OCI-LY7 (cell line): ENCODE data around the gene DTX4. TPM values are rescaled to one million over a fixed set of nuclear protein-coding genes. Genes with fewer than 3 reads are reported as not detected.

Source experiments
- BruUV-seq: library from RNA; stranded (reverse); fragments of 400-500 nt; replicated peaks from 2 replicates; lab custom pipeline; 2021; lab: Mats Ljungman, UMichigan
- CTCF ChIA-PET: fragments of 300-600 bp; sonication (Branson Sonifier 250); formaldehyde crosslinking; loops from one replicate; lab custom pipeline; 2022; ENCODE audit warnings: antibody characterized with exemption; ENCODE audit not compliant: unreplicated experiment; lab: Charles Lee
- POLR2A ChIA-PET: fragments of 300-600 bp; sonication (Branson Sonifier 250); formaldehyde crosslinking; loops from one replicate; lab custom pipeline; 2022; ENCODE audit warnings: antibody characterized with exemption; lab: Charles Lee
- DNase-seq: peaks from one replicate; pipeline ENCODE4 v3.0.0-alpha.2; 2015; ENCODE audit warnings: low spot score
- H2AFZ ChIP-seq: fragments of 200-600 bp; sonication (generic), shearing (Covaris generic); 2 replicates; pipeline ENCODE4 v1.6.1; 2014; ENCODE audit warnings: mild to moderate bottlenecking, antibody characterized with exemption, low read length, moderate library complexity
- H3K27ac ChIP-seq: fragments of 200-600 bp; sonication (generic); 2 replicates; pipeline ENCODE4 v1.5.1; 2014; ENCODE audit warnings: mixed run types, low read depth, mild to moderate bottlenecking, moderate library complexity, low read length, inconsistent platforms; ENCODE audit not compliant: poor library complexity, severe bottlenecking
- H3K36me3 ChIP-seq: fragments of 200-600 bp; sonication (generic); 2 replicates; pipeline ENCODE4 v1.6.1; 2014; ENCODE audit warnings: mild to moderate bottlenecking, antibody characterized with exemption, low read length, moderate library complexity, mixed read lengths; ENCODE audit not compliant: insufficient read depth
- H3K4me1 ChIP-seq: fragments of 200-600 bp; sonication (generic); 2 replicates; pipeline ENCODE4 v1.5.1; 2014; ENCODE audit warnings: mild to moderate bottlenecking, low read length; ENCODE audit not compliant: insufficient read depth, poor library complexity, severe bottlenecking
- H3K4me2 ChIP-seq: fragments of 200-600 bp; sonication (generic); 2 replicates; pipeline ENCODE4 v1.6.1; 2014; ENCODE audit warnings: mild to moderate bottlenecking, low read length
- H3K4me3 ChIP-seq: fragments of 200-600 bp; sonication (generic); 2 replicates; pipeline ENCODE4 v1.5.1; 2014; ENCODE audit warnings: mild to moderate bottlenecking, low read depth, low read length; ENCODE audit not compliant: poor library complexity, severe bottlenecking
- H3K79me2 ChIP-seq: fragments of 200-600 bp; sonication (generic); 2 replicates; pipeline ENCODE4 v1.6.1; 2016; ENCODE audit warnings: low read depth, mild to moderate bottlenecking, low read length, moderate library complexity, mixed read lengths; ENCODE audit not compliant: insufficient read depth
- H3K9me2 ChIP-seq: fragments of 200-600 bp; sonication (generic); 2 replicates; pipeline ENCODE4 v1.6.1; 2016; ENCODE audit warnings: mild to moderate bottlenecking, low read length, mixed read lengths; ENCODE audit not compliant: insufficient read depth
- H3K9me3 ChIP-seq: fragments of 200-600 bp; sonication (generic); 2 replicates; pipeline ENCODE4 v1.6.1; 2014; ENCODE audit warnings: mild to moderate bottlenecking, mixed run types, low read length, mixed read lengths
- H4K20me1 ChIP-seq: fragments of 200-600 bp; sonication (generic); 2 replicates; pipeline ENCODE4 v1.6.1; 2014; ENCODE audit warnings: mild to moderate bottlenecking, antibody characterized with exemption, low read length, moderate library complexity, mixed read lengths; ENCODE audit not compliant: insufficient read depth
- EZH2phosphoT487 ChIP-seq: fragments of 200-600 bp; sonication (generic); IDR thresholded peaks from 2 replicates; pipeline ENCODE4 v1.6.1; 2018; ENCODE audit warnings: low read depth, borderline replicate concordance, mild to moderate bottlenecking, mixed run types, antibody characterized with exemption, low read length, moderate library complexity, mixed read lengths
- intact Hi-C: fragments of 100-400 bp; cut with micrococcal nuclease; formaldehyde crosslinking; loops from one replicate; pipeline ENCODE4 v1.10.0; 2022; ENCODE audit not compliant: unreplicated experiment
- total RNA-seq, 2 experiments: library from RNA; depleted of rRNA in 1 of 2; stranded (reverse); fragments of >200 nt in 1 of 2; shearing (Covaris generic) in 1 of 2; gene quantifications; 2 replicates each; pipeline ENCODE4 v1.2.3, GENCODE V29; 2014 to 2022
- TF ChIP-seq, protein P1 (sequence below): fragments of 200-600 bp; sonication (generic); conservative IDR thresholded peaks from 2 replicates; pipeline ENCODE4 v1.5.1; 2014; ENCODE audit warnings: mild to moderate bottlenecking, antibody characterized with exemption, low read length, moderate library complexity, mixed read lengths

DTX4 gene
- total RNA-seq, 2 experiments from 2014 or later: 1.4 to 9.9 TPM

DNA sequence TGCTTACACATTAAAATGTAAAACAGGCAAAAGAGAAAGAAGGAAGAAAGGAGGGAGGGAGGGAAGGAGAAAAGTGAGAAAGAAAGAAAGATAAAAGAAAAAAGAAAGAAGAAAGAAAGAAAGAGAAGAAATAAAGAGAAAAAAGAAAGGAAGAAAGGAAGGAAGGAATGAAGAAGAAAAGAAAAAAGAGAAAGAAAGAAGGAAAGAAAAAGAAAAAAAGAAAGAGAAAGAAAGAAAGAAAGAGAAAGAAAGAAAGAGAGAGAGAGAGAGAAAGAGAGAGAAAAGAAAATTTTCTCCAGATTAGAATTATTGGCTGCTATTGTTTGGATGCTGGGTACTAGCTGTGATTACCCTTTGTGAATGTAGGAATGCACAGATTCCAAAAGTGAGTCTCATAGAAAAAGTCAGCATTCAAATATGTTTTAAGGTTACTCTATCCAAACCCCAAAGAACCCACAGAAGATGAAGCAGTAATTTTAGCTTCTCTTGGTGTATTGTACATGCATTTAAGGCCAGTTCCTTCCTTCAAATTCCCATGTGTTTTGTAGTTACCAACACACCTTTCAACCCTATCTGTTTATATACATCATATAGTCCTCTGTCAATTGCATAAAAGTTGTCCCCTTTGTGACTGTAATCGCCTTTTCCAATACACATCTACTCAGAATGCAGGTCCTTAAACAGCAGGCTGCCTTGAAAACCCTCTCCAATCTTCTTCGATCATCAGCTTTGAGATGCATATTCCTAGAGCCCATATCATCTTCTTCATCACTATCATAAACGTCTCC lies 30.1 kb upstream of the DTX4 start:
- no peaks in the 10 kb centered on the region for H4K20me1 ChIP-seq
- no peak for TF ChIP-seq EZH2phosphoT487
- TF ChIP-seq, protein P1, sequence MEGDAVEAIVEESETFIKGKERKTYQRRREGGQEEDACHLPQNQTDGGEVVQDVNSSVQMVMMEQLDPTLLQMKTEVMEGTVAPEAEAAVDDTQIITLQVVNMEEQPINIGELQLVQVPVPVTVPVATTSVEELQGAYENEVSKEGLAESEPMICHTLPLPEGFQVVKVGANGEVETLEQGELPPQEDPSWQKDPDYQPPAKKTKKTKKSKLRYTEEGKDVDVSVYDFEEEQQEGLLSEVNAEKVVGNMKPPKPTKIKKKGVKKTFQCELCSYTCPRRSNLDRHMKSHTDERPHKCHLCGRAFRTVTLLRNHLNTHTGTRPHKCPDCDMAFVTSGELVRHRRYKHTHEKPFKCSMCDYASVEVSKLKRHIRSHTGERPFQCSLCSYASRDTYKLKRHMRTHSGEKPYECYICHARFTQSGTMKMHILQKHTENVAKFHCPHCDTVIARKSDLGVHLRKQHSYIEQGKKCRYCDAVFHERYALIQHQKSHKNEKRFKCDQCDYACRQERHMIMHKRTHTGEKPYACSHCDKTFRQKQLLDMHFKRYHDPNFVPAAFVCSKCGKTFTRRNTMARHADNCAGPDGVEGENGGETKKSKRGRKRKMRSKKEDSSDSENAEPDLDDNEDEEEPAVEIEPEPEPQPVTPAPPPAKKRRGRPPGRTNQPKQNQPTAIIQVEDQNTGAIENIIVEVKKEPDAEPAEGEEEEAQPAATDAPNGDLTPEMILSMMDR: no peak
- no peaks in the 10 kb centered on the region for H3K9me2 ChIP-seq
- TSS peak; percentile 69 for BruUV-seq
- no peaks in the 10 kb centered on the region for H3K9me3 ChIP-seq
- H2AFZ ChIP-seq: peak overlapping the region; percentile 93
- no peak for DNase-seq
- ChIA-PET POLR2A (interaction anchor here (0.6 to 1.4 kb wide), 5 partner anchors 8 to 721 kb away, joined by 3 to 6 read pairs (median 3); no protein-coding TSS in a partner anchor), CTCF (interaction anchor here (0.5 to 1.8 kb wide), 3 partner anchors 16 to 368 kb away, joined by 3 to 7 read pairs (median 3); no protein-coding TSS in a partner anchor)
- peaks cover 9% of the 10 kb centered on the region for H3K36me3 ChIP-seq
- peaks cover 26% of the 10 kb centered on the region for H3K79me2 ChIP-seq
- H3K4me2 ChIP-seq: peak overlapping the region; percentile 95
- peaks cover 31% of the 10 kb centered on the region for H3K4me1 ChIP-seq
- peak overlapping the region; percentile 90 for H3K27ac ChIP-seq
- peak overlapping the region; percentile 90 for H3K4me3 ChIP-seq
- intact Hi-C loops: loop anchor here (1.0 to 10.0 kb wide), 3 partner anchors 16 to 673 kb away; partner anchors contain the start of genes FAM111B and MRPL16

DNA sequence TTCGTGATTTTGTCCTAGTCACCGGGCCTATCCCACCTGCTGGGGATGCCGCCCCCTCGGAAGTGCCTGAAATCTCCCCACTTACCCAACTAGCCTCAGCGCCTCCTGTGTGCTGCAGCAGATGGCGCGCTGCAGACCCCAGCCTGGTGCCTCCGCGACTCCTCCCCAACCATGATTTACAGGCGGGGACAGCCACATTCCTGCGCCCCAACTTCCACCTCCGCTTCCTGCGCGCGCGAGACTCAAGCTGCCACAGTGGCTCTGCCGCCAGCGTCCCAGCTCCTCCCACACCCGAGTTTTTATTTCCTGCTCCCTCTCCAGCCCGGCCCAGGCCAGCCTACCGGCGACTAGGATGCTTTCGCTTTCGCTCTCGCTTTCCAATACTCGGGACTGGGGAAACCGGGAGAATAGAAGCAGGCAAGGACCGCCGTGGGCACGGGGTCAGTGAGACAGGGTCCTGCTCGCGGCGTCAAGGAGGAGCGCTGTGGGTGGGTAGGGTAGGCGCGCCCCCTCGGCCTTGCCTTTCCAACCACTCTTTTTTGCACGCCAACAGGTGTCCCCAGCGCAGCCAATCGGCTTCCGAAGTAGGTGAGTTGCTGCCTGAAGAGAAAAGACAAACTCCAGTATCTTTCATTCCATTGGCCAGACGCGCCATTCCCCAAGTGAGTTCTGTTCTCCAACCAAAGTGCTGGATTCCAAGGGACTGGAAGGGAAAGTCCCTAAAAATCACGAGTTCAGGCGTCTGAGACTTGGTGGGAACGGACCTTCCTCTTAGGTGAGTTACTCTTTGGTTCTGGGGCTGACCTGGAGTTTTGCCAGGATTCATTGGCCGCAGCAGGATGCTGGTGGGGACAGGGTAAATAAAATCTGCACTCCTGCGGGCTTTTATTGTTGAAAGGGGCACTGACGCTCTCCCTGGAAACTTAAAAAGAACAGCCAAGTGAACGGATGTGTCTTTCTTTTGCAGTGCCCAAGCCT lies 29.1 kb upstream of the DTX4 start, which contains the start of gene FAM111A:
Gene FAM111A, plus strand, starts transcription at position 327 of the 978 bp plus-strand sequence. CDS start 6,017 bp downstream, outside the sequence.
- CTCF ChIA-PET: interaction anchor here (1.8 kb wide), 1 partner anchor 15 kb away, joined by 7 read pairs; no protein-coding TSS in a partner anchor
- Histone ChIP-seq H3K4me1 (peaks cover 40% of the 10 kb centered on the region), H2AFZ (peak within 1 kb of the TSS; percentile 93), H3K9me3 (no peaks in the 10 kb centered on the region), H3K4me3 (peak within 1 kb of the TSS; percentile 90), H3K36me3 (peaks cover 19% of the 10 kb centered on the region), H3K27ac (peak within 1 kb of the TSS; percentile 90), H3K79me2 (peaks cover 35% of the 10 kb centered on the region), H4K20me1 (no peaks in the 10 kb centered on the region), H3K9me2 (no peaks in the 10 kb centered on the region), H3K4me2 (peak within 1 kb of the TSS; percentile 95)
- BruUV-seq: no TSS peak
- TF ChIP-seq, protein P1: peak; percentile 75
- no peak for TF ChIP-seq EZH2phosphoT487
- POLR2A ChIA-PET: interaction anchor here (0.5 to 2.0 kb wide), 6 partner anchors 9 to 1770 kb away, joined by 3 to 6 read pairs (median 3); partner anchors contain the start of gene FAM111B
- peak; percentile 81 for DNase-seq
- intact Hi-C loops: loop anchor here (1.0 to 10.0 kb wide), 3 partner anchors 15 to 672 kb away; partner anchors contain the start of genes FAM111B and MRPL16
